Fibroblast of pulmonary artery (primary cell): ENCODE measurements around the gene TIMM13.
"Not testable (repeated sequence)": the region's sequence is repeated elsewhere in the genome, so short reads cannot be mapped to it uniquely, and the experiment has no call there.

Source experiments
- DNase-seq: peaks from one replicate; pipeline ENCODE4 v3.0.0-alpha.2; 2010; ENCODE audit warnings: low read depth
- H3K4me3 ChIP-seq: replicated peaks from 2 replicates; pipeline ENCODE4 v1.5.1; 2011; ENCODE audit warnings: low read depth, mild to moderate bottlenecking, control low read depth, low read length, moderate library complexity
- CTCF ChIP-seq: IDR thresholded peaks from 2 replicates; pipeline ENCODE4 v1.5.1; 2011; ENCODE audit warnings: mild to moderate bottlenecking, control low read depth, low read length, inconsistent platforms; ENCODE audit errors: missing control alignments

Gene TIMM13

GRCh38 chr19:2399582-2399981 is 27.8 kb downstream of the TIMM13 start:
- TF ChIP-seq CTCF = no peak
- no peak overlapping the region for H3K4me3 ChIP-seq
- no peak for DNase-seq

GRCh38 chr19:2398735-2399305 is 28.6 kb downstream of the TIMM13 start:
- no peak for DNase-seq
- TF ChIP-seq CTCF = no peak
- H3K4me3 ChIP-seq = no peak overlapping the region

GRCh38 chr19:2397173-2397572 is 30.2 kb downstream of the TIMM13 start:
- not testable (repeated sequence) for DNase-seq, H3K4me3 ChIP-seq

GRCh38 chr19:2395293-2395829 is 32.0 kb downstream of the TIMM13 start:
- not testable (repeated sequence) for H3K4me3 ChIP-seq, DNase-seq

- no peak overlapping the region for H3K4me3 ChIP-seq
Observed at GRCh38 chr19:2394442-2395292, 32.7 kb downstream of the TIMM13 start.

GRCh38 chr19:2394054-2394441 is 33.3 kb downstream of the TIMM13 start:
- no peak for DNase-seq
- TF ChIP-seq CTCF = no peak
- no peak overlapping the region for H3K4me3 ChIP-seq

More at GRCh38 chr19:2394442-2395292, 32.7 kb downstream of the TIMM13 start:
- no peak for DNase-seq
- no peak for TF ChIP-seq CTCF

GRCh38 chr19:2392899-2393298 is 34.5 kb downstream of the TIMM13 start:
- H3K4me3 ChIP-seq, DNase-seq: not testable (repeated sequence)

- no peak for DNase-seq
- no peak for TF ChIP-seq CTCF
- no peak overlapping the region for H3K4me3 ChIP-seq
Observed at GRCh38 chr19:2392366-2392765, 35.0 kb downstream of the TIMM13 start.
